Ovary (tissue), 3 donors: Measurements from ENCODE around the gene AIDA.

Experiments used
- CTCF ChIP-seq, 3 donors: fragments of 450-650 bp in 2 of 3; fragments of 200-600 bp in 1 of 3; IDR thresholded peaks; one replicate each; pipeline versions ENCODE4 v1.5.1 to v1.8.0; 2016 to 2022; ENCODE audit warnings: antibody characterized with exemption in 3 of 3, mild to moderate bottlenecking in 1 of 3
- POLR2A ChIP-seq: fragments of 450-650 bp; IDR thresholded peaks from one replicate; pipeline ENCODE4 v1.6.1; 2017; ENCODE audit warnings: antibody characterized with exemption, mild to moderate bottlenecking, moderate library complexity
- donor health status: DM: no; HTN: no; CAD: no.

- TF ChIP-seq CTCF (IDR thresholded peaks at IDR 0.05) (no peak), POLR2A (no peak)
These were observed 48.8 kb downstream of the AIDA start for GRCh38 chr1:222663431-222663934.
